ENCODE results near the gene LRMDA. TPM values are rescaled to one million over a fixed set of nuclear protein-coding genes. Genes with fewer than 3 reads are reported as not detected.

Gene LRMDA
- total and polyA plus RNA-seq, 2 of the 13 experiments (the other 11 are each of a cell fraction or from before 2014, with no cell fraction given) = 13.4 to 22.0 TPM

DNA sequence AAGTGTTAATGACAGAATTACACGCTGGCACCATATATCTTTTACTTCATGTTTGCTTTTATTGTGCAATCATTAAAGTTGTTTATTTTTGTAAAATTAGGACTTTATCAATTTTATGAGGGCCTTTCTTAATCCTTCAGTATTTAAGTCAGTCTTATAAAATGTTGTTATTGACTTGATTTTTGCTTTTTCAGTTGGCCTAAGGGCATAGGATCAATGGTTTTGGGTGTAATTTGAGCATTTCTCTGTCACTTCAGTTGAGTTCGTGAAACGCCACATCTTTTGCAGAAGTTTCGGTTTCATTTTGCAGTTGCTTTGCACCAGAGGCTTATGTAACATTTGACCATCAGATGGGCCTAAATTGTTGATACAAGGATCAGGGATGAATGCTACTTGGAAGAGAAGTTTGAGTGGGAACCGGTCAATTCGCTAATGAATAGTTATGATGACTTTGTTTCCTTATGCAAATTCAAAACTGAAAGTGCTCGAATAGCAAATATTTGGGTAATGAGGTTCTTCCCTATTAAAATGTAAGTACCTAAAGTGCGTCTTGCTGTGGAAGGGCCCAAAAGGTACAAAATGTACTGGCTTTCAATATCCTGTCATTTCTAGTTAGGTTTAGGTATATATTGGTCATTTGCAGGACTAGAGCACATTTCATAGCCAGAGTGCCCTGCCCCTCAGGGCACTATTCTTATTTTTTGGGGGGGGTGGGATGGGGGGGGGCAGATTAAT lies 340.9 kb downstream of the LRMDA start:
- no peak for ATAC-seq
- DNase-seq (ENCODE audit: low spot score) = no peak
- no peak for FAIRE-seq
- Histone ChIP-seq H3K4me2 (ENCODE audit: low read depth, low read length) (no peak overlapping the region), H3K79me2 (ENCODE audit: insufficient read depth, low read length) (no peaks in the 10 kb centered on the region), H3K4me3 (replicated peaks in 1 of 3; ENCODE audit: insufficient read depth in 1 of 3, low read depth in 2 of 3, low read length in 3 of 3) (no peak overlapping the region), H3K27me3 (ENCODE audit: control insufficient read depth in 1 of 2, insufficient read depth in 2 of 2, low read length in 2 of 2) (no peaks in the 10 kb centered on the region), H4K20me1 (ENCODE audit: insufficient read depth, low read length) (no peaks in the 10 kb centered on the region), H3K27ac (ENCODE audit: extremely low read length, insufficient read depth, low read length) (peak overlapping the region; percentile 13), H3K9me3 (ENCODE audit: low read length) (no peaks in the 10 kb centered on the region), H3K4me1 (ENCODE audit: insufficient read depth, low read length) (peaks cover 69% of the 10 kb centered on the region), H3K36me3 (replicated peaks in 1 of 2; ENCODE audit: control insufficient read depth in 1 of 2, insufficient read depth in 2 of 2, low read length in 2 of 2) (no peaks in the 10 kb centered on the region), H2AFZ (ENCODE audit: low read length) (no peak overlapping the region), H3K9ac (ENCODE audit: insufficient read depth, low read depth, low read length) (no peak overlapping the region)
- TF ChIP-seq HOXA9 (CRISPR knock-in tag; IDR thresholded peaks at IDR 0.05; ENCODE audit: borderline replicate concordance) (no peak), ZNF558 (CRISPR knock-in tag; IDR thresholded peaks at IDR 0.05; ENCODE audit: borderline replicate concordance) (no peak), CEBPB (IDR thresholded peaks at IDR 0.05; ENCODE audit: borderline replicate concordance, low read depth, low read length) (peak; percentile 69; the same call in 1 of the 2 replicates), IRF2 (CRISPR knock-in tag; IDR thresholded peaks at IDR 0.05) (peak; percentile 90), AHR (CRISPR knock-in tag; IDR thresholded peaks at IDR 0.05) (no peak), NFIB (CRISPR knock-in tag; IDR thresholded peaks at IDR 0.05; ENCODE audit: borderline replicate concordance) (no peak)
- no TSS peak for BruUV-seq (replicated peaks)
- 98% methylated on average over 8 of the region's 8 CpGs for WGBS (ENCODE audit: low lambda C conversion rate)
- ChIA-PET POLR2A (interaction anchor here (0.6 to 3.0 kb wide), 6 partner anchors 8 to 947 kb away, joined by 3 to 36 read pairs (median 12); no protein-coding TSS in a partner anchor), CTCF (ENCODE audit: low intra/inter-chr PET ratio, low total read pairs) (no interaction called here)
- in situ Hi-C loops (cut with HindIII; ENCODE audit: extremely low pct_ligation_motif_present, low pct_unique_long_range_greater_than_20kb) (loop anchor here (5.0 to 10.0 kb wide), 2 partner anchors 262 to 370 kb away; partner anchors contain the start of gene ZNF503), intact Hi-C loops (cut with micrococcal nuclease; ENCODE audit: unreplicated experiment) (no loop called here)

DNA sequence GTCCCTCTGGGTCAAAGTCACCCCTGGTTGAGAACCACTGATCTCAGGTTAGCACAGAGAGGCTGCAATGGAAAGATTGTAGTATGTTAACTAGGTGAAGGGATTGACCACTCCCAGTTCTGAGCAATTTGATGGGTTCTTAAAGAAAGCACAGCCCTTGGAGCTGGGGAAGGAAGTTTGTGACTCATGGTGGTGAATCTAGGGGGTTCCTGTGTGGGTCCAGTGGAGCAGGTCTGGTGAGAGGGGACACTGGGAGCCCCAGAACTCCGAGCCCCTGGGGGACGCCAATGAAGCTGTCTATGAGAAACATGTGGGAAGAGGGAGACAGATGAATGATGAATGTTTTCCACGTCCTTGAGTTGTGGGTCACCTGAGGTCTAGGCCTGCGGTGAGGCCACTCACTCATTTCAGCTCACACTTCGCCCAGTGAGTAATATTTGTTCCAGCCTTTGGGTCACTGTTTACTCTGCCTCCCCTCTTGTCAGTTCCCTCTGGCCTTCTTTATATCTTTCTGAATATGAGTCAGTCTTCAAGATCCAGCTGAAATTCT lies 341.9 kb downstream of the LRMDA start:
- POLR2A ChIA-PET = interaction anchor here (0.9 to 3.0 kb wide), 16 partner anchors 9 to 372 kb away, joined by 3 to 36 read pairs (median 6); partner anchors contain the start of gene ZNF503
- CTCF ChIA-PET (ENCODE audit: low intra/inter-chr PET ratio, low total read pairs) = no interaction called here
- H3K27ac ChIP-seq (ENCODE audit: extremely low read length, insufficient read depth, low read length) = peak overlapping the region; percentile 96
- DNase-seq (ENCODE audit: low spot score) = peak; percentile 92
- peak overlapping the region; percentile 63 for H3K9ac ChIP-seq (ENCODE audit: insufficient read depth, low read depth, low read length)
- in situ Hi-C loops (cut with HindIII; ENCODE audit: extremely low pct_ligation_motif_present, low pct_unique_long_range_greater_than_20kb) (loop anchor here (5.0 to 10.0 kb wide), 2 partner anchors 261 to 371 kb away; partner anchors contain the start of gene ZNF503), intact Hi-C loops (cut with micrococcal nuclease; ENCODE audit: unreplicated experiment) (no loop called here)
- peak overlapping the region; percentile 52 for H3K4me2 ChIP-seq (ENCODE audit: low read depth, low read length)
- H3K9me3 ChIP-seq (ENCODE audit: low read length) = no peaks in the 10 kb centered on the region
- peaks cover 78% of the 10 kb centered on the region for H3K4me1 ChIP-seq (ENCODE audit: insufficient read depth, low read length)
- no peak overlapping the region for H2AFZ ChIP-seq (ENCODE audit: low read length)
- ATAC-seq = peak; percentile 72
- H4K20me1 ChIP-seq (ENCODE audit: insufficient read depth, low read length) = no peaks in the 10 kb centered on the region
- H3K79me2 ChIP-seq (ENCODE audit: insufficient read depth, low read length) = peaks cover 2% of the 10 kb centered on the region
- no peaks in the 10 kb centered on the region for H3K36me3 ChIP-seq (replicated peaks in 1 of 2; ENCODE audit: control insufficient read depth in 1 of 2, insufficient read depth in 2 of 2, low read length in 2 of 2)
- peak overlapping the region in 1 of 3 experiments; percentile 27; a peak in 1 of 6 replicates for H3K4me3 ChIP-seq (replicated peaks in 1 of 3; ENCODE audit: insufficient read depth in 1 of 3, low read depth in 2 of 3, low read length in 3 of 3)
- 4% methylated on average over 5 of the region's 5 CpGs for WGBS (ENCODE audit: low lambda C conversion rate)
- BruUV-seq (replicated peaks) = no TSS peak
- no peak for FAIRE-seq
- H3K27me3 ChIP-seq (ENCODE audit: control insufficient read depth in 1 of 2, insufficient read depth in 2 of 2, low read length in 2 of 2) = no peaks in the 10 kb centered on the region
- no peak for TF ChIP-seq ZNF530 (CRISPR knock-in tag; IDR thresholded peaks at IDR 0.05; ENCODE audit: low read depth)
- no peak for TF ChIP-seq ZNF230 (CRISPR knock-in tag; IDR thresholded peaks at IDR 0.05)
- TF ChIP-seq, protein P1, sequence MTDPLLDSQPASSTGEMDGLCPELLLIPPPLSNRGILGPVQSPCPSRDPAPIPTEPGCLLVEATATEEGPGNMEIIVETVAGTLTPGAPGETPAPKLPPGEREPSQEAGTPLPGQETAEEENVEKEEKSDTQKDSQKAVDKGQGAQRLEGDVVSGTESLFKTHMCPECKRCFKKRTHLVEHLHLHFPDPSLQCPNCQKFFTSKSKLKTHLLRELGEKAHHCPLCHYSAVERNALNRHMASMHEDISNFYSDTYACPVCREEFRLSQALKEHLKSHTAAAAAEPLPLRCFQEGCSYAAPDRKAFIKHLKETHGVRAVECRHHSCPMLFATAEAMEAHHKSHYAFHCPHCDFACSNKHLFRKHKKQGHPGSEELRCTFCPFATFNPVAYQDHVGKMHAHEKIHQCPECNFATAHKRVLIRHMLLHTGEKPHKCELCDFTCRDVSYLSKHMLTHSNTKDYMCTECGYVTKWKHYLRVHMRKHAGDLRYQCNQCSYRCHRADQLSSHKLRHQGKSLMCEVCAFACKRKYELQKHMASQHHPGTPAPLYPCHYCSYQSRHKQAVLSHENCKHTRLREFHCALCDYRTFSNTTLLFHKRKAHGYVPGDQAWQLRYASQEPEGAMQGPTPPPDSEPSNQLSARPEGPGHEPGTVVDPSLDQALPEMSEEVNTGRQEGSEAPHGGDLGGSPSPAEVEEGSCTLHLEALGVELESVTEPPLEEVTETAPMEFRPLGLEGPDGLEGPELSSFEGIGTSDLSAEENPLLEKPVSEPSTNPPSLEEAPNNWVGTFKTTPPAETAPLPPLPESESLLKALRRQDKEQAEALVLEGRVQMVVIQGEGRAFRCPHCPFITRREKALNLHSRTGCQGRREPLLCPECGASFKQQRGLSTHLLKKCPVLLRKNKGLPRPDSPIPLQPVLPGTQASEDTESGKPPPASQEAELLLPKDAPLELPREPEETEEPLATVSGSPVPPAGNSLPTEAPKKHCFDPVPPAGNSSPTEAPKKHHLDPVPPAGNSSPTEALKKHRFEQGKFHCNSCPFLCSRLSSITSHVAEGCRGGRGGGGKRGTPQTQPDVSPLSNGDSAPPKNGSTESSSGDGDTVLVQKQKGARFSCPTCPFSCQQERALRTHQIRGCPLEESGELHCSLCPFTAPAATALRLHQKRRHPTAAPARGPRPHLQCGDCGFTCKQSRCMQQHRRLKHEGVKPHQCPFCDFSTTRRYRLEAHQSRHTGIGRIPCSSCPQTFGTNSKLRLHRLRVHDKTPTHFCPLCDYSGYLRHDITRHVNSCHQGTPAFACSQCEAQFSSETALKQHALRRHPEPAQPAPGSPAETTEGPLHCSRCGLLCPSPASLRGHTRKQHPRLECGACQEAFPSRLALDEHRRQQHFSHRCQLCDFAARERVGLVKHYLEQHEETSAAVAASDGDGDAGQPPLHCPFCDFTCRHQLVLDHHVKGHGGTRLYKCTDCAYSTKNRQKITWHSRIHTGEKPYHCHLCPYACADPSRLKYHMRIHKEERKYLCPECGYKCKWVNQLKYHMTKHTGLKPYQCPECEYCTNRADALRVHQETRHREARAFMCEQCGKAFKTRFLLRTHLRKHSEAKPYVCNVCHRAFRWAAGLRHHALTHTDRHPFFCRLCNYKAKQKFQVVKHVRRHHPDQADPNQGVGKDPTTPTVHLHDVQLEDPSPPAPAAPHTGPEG (CRISPR knock-in tag; IDR thresholded peaks at IDR 0.05) = no peak
- TF ChIP-seq REXO4 (CRISPR knock-in tag; IDR thresholded peaks at IDR 0.05; ENCODE audit: borderline replicate concordance) = no peak

All from HepG2 (cell line).